Measurements from ENCODE around the gene TTF1. TPM values are rescaled to one million over a fixed set of nuclear protein-coding genes. Genes with fewer than 3 reads are reported as not detected.

TTF1 gene
- total RNA-seq, 1 donor from 2014 or later, result 8.9 TPM

DNA sequence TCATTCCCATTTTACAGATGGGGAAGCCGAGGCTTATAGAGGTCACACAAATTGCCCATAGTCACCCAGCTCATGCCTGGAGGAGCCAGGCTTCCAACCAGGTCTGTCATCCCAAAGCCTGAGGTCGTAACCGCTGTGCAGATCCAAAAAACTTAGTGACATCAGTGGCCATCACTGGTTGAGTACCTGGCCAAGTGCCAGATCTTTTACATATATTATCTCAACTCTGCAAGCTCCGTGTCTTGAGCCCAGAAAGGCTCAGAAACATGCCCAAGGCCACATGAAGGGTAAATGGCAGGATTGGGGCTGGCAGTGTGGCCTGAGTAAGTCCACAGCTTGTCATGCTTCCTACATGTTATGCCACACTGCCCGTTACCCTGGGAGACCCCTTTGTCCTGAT is 16.9 kb upstream of the TTF1 start:
- Mint-ChIP-seq H3K4me3 (ENCODE audit: unreplicated experiment) (no peak overlapping the region), H3K9me3 (ENCODE audit: low read depth) (no peaks in the 10 kb centered on the region), H3K27ac (ENCODE audit: unreplicated experiment) (no peak overlapping the region), H3K4me1 (ENCODE audit: low read depth) (no peaks in the 10 kb centered on the region), H3K36me3 (ENCODE audit: low read depth) (no peaks in the 10 kb centered on the region), H3K27me3 (ENCODE audit: low read depth) (peaks cover 39% of the 10 kb centered on the region)
- TF ChIP-seq, protein P1, sequence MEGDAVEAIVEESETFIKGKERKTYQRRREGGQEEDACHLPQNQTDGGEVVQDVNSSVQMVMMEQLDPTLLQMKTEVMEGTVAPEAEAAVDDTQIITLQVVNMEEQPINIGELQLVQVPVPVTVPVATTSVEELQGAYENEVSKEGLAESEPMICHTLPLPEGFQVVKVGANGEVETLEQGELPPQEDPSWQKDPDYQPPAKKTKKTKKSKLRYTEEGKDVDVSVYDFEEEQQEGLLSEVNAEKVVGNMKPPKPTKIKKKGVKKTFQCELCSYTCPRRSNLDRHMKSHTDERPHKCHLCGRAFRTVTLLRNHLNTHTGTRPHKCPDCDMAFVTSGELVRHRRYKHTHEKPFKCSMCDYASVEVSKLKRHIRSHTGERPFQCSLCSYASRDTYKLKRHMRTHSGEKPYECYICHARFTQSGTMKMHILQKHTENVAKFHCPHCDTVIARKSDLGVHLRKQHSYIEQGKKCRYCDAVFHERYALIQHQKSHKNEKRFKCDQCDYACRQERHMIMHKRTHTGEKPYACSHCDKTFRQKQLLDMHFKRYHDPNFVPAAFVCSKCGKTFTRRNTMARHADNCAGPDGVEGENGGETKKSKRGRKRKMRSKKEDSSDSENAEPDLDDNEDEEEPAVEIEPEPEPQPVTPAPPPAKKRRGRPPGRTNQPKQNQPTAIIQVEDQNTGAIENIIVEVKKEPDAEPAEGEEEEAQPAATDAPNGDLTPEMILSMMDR (IDR thresholded peaks at IDR 0.05), result no peak
- DNase-seq (ENCODE audit: low spot score), result no peak

DNA sequence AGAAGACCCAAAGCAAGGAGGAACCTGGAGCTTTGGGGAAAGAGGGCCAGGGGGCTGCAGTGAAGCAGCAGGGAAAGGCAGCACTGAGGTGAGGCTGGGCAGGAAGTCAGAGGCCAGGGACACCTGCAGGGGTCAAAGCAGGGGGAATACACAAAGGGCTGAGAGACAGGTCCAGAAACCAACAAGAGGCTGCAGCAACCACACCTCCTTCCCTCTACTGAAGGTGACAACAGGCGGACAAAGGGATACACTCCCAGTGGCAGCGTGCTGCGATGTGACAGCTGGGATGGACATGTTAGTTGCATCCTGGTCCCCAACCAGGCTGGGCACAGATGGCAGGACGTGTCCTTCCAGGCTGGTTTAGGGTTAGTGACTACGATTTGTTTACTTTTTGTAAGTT is 15.9 kb upstream of the TTF1 start:
- no peaks in the 10 kb centered on the region for H3K4me1 Mint-ChIP-seq (ENCODE audit: low read depth)
- no peak overlapping the region for H3K27ac Mint-ChIP-seq (ENCODE audit: unreplicated experiment)
- peaks cover 48% of the 10 kb centered on the region for H3K27me3 Mint-ChIP-seq (ENCODE audit: low read depth)

DNA sequence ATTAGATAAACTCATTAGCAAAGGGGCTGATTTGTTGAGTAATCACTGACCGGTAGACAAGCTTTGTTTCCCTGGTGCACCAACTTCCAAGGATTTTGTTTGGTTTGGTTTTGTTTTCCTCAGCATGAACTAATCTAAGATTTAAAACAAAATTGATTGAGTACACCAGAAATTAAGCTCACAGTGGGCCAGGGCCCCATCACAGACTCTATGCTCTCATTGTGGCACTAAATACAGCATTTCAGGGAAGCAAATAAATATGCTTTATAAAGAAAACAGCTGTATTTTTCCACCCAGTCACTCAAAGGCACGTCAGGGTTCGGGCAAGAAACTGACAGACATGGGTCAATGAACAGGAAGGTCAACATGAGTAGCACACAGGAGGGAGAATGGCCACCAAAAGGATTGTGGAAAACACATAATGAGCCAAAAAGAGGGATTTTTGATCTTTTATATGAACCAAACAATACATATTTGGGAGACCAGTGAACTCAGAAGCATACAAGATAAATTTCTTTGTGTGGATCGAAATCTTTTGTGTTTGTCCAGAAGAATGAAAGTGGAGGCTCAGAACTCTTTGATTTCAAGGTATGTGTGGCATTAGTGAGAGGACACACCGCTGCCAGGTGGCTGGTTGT is 12.2 kb upstream of the TTF1 start:
- TF ChIP-seq, protein P1 (IDR thresholded peaks at IDR 0.05), result no peak
- H3K4me1 Mint-ChIP-seq (ENCODE audit: low read depth), result no peaks in the 10 kb centered on the region
- H3K36me3 Mint-ChIP-seq (ENCODE audit: low read depth), result no peaks in the 10 kb centered on the region
- no peak overlapping the region for H3K4me3 Mint-ChIP-seq (ENCODE audit: unreplicated experiment)
- no peaks in the 10 kb centered on the region for H3K9me3 Mint-ChIP-seq (ENCODE audit: low read depth)
- no peak overlapping the region for H3K27ac Mint-ChIP-seq (ENCODE audit: unreplicated experiment)
- no peak for DNase-seq (ENCODE audit: low spot score)
- peaks cover 59% of the 10 kb centered on the region for H3K27me3 Mint-ChIP-seq (ENCODE audit: low read depth)

More for the DNA sequence above, 15.9 kb upstream of the TTF1 start:
- no peaks in the 10 kb centered on the region for H3K9me3 Mint-ChIP-seq (ENCODE audit: low read depth)
- no peak for DNase-seq (ENCODE audit: low spot score)
- H3K4me3 Mint-ChIP-seq (ENCODE audit: unreplicated experiment), result no peak overlapping the region
- TF ChIP-seq, protein P1 (IDR thresholded peaks at IDR 0.05), result no peak
- no peaks in the 10 kb centered on the region for H3K36me3 Mint-ChIP-seq (ENCODE audit: low read depth)

DNA sequence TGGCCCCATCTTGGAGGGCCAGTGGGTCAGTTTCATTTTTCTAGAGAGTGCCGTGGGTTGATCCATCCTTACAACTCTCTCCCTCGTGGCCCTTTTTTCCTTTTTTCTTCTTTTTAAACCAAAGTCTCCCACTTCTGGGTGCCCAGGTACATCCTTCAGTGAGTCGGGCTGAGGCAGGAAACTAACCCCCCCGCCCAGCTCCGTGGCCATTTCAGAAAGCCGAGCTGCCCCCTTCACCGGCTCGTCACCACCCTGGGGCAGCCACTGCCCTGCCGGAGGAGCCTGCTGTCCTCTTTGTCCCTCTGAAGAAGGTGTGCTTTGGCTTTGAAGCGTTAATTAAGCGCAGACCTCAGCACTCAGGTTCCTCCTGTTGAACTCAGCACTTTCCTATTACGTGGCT is 8.5 kb upstream of the TTF1 start:
- H3K4me1 Mint-ChIP-seq (ENCODE audit: low read depth), result peaks cover 7% of the 10 kb centered on the region
- H3K27me3 Mint-ChIP-seq (ENCODE audit: low read depth), result peaks cover 66% of the 10 kb centered on the region
- H3K4me3 Mint-ChIP-seq (ENCODE audit: unreplicated experiment), result no peak overlapping the region
- no peak overlapping the region for H3K27ac Mint-ChIP-seq (ENCODE audit: unreplicated experiment)
- TF ChIP-seq, protein P1 (IDR thresholded peaks at IDR 0.05), result no peak
- no peaks in the 10 kb centered on the region for H3K9me3 Mint-ChIP-seq (ENCODE audit: low read depth)
- no peak for DNase-seq (ENCODE audit: low spot score)
- no peaks in the 10 kb centered on the region for H3K36me3 Mint-ChIP-seq (ENCODE audit: low read depth)

DNA sequence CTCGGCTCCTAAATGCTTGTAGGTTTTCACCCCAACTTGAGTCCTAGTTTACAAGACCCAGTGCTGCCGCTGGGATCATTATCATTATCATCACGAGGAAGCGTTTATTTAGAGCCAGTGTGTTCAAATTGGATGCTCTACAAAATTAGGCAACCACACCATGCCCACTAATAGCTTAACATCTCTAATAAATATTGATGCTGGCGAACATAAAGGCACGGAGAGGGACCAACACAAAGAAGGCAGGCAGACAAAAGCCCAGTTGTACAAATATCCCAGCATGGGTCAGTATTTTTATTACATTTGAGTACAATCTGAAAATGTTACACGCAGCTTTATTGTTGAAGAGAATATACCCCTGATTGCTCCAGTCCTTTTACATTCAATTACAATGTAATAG is 8.1 kb upstream of the TTF1 start:
- H3K9me3 Mint-ChIP-seq (ENCODE audit: low read depth), result no peaks in the 10 kb centered on the region
- H3K27me3 Mint-ChIP-seq (ENCODE audit: low read depth), result peaks cover 62% of the 10 kb centered on the region
- H3K36me3 Mint-ChIP-seq (ENCODE audit: low read depth), result no peaks in the 10 kb centered on the region
- peaks cover 7% of the 10 kb centered on the region for H3K4me1 Mint-ChIP-seq (ENCODE audit: low read depth)
- H3K27ac Mint-ChIP-seq (ENCODE audit: unreplicated experiment), result no peak overlapping the region
- no peak for DNase-seq (ENCODE audit: low spot score)
- TF ChIP-seq, protein P1 (IDR thresholded peaks at IDR 0.05), result no peak
- H3K4me3 Mint-ChIP-seq (ENCODE audit: unreplicated experiment), result no peak overlapping the region

Data from chondrocyte (in vitro differentiated cells).